Brain microvascular endothelial cell (primary cell): ENCODE data around the gene DES.

Source experiments
- DNase-seq: peaks from one replicate; pipeline ENCODE4 v3.0.0-alpha.2; 2020
- H3K27ac ChIP-seq: fragments of 250-450 bp; sonication (Bioruptor Pico); 2 replicates; pipeline ENCODE4 v1.5.1; 2020; ENCODE audit warnings: mild to moderate bottlenecking, moderate library complexity
- H3K27me3 ChIP-seq: fragments of 250-450 bp; sonication (Bioruptor Pico); replicated peaks from 2 replicates; pipeline ENCODE4 v1.5.1; 2020; ENCODE audit warnings: mild to moderate bottlenecking
- H3K36me3 ChIP-seq: fragments of 250-450 bp; sonication (Bioruptor Pico); replicated peaks from 2 replicates; pipeline ENCODE4 v1.5.1; 2020; ENCODE audit warnings: mild to moderate bottlenecking
- H3K4me3 ChIP-seq: 2 replicates; pipeline ENCODE4 v1.5.1; 2011; ENCODE audit warnings: low read depth, mild to moderate bottlenecking, control low read depth, low read length, moderate library complexity
- CTCF ChIP-seq: IDR thresholded peaks from 2 replicates; pipeline ENCODE4 v1.5.1; 2011; ENCODE audit warnings: low read depth, mild to moderate bottlenecking, moderate library complexity, low read length, control low read depth, inconsistent platforms; ENCODE audit errors: missing control alignments
- in situ Hi-C: cut with HindIII; loops from 2 replicates; pipeline ENCODE4 v1.10.0; 2017; ENCODE audit warnings: low sequenced_read_pairs, low pct_ligation_motif_present

DES gene

GRCh38 chr2:219410390-219410789, 7.8 kb upstream of the DES start:
- H3K36me3 ChIP-seq = no peaks in the 10 kb centered on the region
- TF ChIP-seq CTCF = no peak
- in situ Hi-C loops = no loop called here

GRCh38 chr2:219414857-219415256, 3.3 kb upstream of the DES start:
- no peaks in the 10 kb centered on the region for H3K36me3 ChIP-seq
- in situ Hi-C loops = no loop called here
- H3K27ac ChIP-seq = no peak overlapping the region
- peaks cover 8% of the 10 kb centered on the region for H3K27me3 ChIP-seq
- TF ChIP-seq CTCF = no peak
- no peak for DNase-seq
- H3K4me3 ChIP-seq = no peak overlapping the region

More at GRCh38 chr2:219410390-219410789, 7.8 kb upstream of the DES start:
- Histone ChIP-seq H3K27me3 (no peaks in the 10 kb centered on the region), H3K27ac (no peak overlapping the region), H3K4me3 (no peak overlapping the region)
- DNase-seq = no peak

- no peak for TF ChIP-seq CTCF
- no peak overlapping the region for H3K4me3 ChIP-seq
- no peak for DNase-seq
- H3K27me3 ChIP-seq = peaks cover 8% of the 10 kb centered on the region
- H3K36me3 ChIP-seq = no peaks in the 10 kb centered on the region
- no peak overlapping the region for H3K27ac ChIP-seq
- in situ Hi-C loops = no loop called here
These were observed 2.5 kb upstream of the DES start for GRCh38 chr2:219415580-219416234.

- TF ChIP-seq CTCF = no peak
These were observed 2.0 kb upstream of the DES start for GRCh38 chr2:219416235-219416602.

GRCh38 chr2:219416938-219417337, 1.2 kb upstream of the DES start:
- Histone ChIP-seq H3K27ac (no peak overlapping the region), H3K36me3 (no peaks in the 10 kb centered on the region), H3K4me3 (no peak overlapping the region), H3K27me3 (peaks cover 8% of the 10 kb centered on the region)
- DNase-seq = no peak
- no peak for TF ChIP-seq CTCF
- in situ Hi-C loops = no loop called here

More at GRCh38 chr2:219416235-219416602, 2.0 kb upstream of the DES start:
- Histone ChIP-seq H3K27me3 (peaks cover 8% of the 10 kb centered on the region), H3K36me3 (no peaks in the 10 kb centered on the region), H3K27ac (no peak overlapping the region), H3K4me3 (no peak overlapping the region)
- in situ Hi-C loops = no loop called here
- no peak for DNase-seq

- Histone ChIP-seq H3K27me3 (peaks cover 8% of the 10 kb centered on the region), H3K27ac (no peak overlapping the region), H3K36me3 (no peaks in the 10 kb centered on the region), H3K4me3 (no peak overlapping the region)
- no peak for DNase-seq
- in situ Hi-C loops = no loop called here
- TF ChIP-seq CTCF = no peak
These were observed 803 bp upstream of the DES start for GRCh38 chr2:219417374-219417773.
